Measurements from ENCODE around the gene SDR9C7.
"Not testable (repeated sequence)": the region's sequence is repeated elsewhere in the genome, so short reads cannot be mapped to it uniquely, and the experiment has no call there.

SDR9C7 gene

GRCh38 chr12:56933826-56934625 lies at the start of gene SDR9C7:
TSS of gene SDR9C7 (minus strand) at chr12:56934408. CDS start at chr12:56934261, 147 bp downstream.
- DNase-seq = no peak

GRCh38 chr12:56983386-56983785 lies 49.2 kb upstream of the SDR9C7 start:
- no peak for DNase-seq

- DNase-seq = not testable (repeated sequence)
These were observed 48.5 kb upstream of the SDR9C7 start for GRCh38 chr12:56982578-56983236.

- no peak for DNase-seq
These were observed 46.8 kb upstream of the SDR9C7 start for GRCh38 chr12:56980941-56981530.

DNA sequence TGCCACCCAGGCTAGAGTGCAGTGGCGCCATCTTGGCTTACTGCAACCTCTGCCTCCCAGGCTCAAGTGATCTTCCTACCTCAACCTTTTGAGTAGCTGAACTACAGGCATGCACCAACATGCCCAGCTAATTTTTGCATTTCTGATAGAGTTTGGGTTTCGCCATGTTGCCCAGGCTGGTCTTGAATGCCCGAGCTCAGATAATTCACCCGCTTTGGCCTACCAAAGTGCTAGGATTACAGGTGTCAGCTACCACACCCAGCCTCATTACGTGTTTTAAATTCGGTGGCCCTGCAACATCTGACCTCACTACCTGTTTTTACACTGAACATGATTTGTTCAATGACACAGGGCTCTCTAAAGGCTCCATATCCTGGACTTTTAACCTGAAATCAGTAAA lies 46.1 kb upstream of the SDR9C7 start:
- no peak for DNase-seq

DNA sequence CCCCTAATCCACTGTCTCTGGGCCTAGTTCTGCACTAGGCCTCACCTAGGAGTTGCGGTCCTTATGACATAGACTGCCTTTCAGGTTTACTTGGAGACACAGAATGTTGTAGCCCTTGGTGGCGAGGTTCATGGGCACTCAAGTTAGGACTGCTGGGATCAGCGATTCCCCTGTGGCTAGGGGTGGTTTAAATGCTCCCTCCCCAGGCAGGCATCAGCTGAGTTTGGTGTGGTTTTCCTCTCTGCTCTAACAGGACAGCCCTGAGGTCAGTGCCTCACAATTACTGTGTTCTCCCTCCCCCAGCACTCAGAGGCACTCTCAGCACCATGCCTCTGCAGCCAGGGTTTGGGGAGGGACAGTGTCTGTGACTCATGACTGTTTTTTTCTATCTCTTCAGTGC lies 45.4 kb upstream of the SDR9C7 start:
- DNase-seq = no peak

- no peak for DNase-seq
These were observed 44.4 kb upstream of the SDR9C7 start for GRCh38 chr12:56978397-56979138.

DNA sequence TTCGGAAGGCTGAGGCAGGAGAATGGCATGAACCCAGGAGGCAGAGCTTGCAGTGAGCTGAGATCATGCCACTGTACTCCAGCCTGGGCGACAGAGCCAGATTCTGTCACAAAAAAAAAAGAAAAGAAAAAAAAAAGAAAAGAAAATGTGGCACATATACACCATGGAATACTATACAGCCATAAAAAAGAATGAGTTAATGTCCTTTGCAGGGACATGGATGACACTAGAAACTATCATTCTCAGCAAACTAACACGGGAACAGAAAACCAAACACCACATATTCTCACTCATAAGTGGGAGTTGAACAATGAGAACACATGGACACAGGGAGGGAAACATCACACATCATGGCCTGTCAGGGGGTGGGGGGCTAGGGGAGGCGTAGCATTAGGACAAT lies 43.2 kb upstream of the SDR9C7 start:
- DNase-seq = not testable (repeated sequence)

- DNase-seq = not testable (repeated sequence)
These were observed 40.0 kb upstream of the SDR9C7 start for GRCh38 chr12:56974224-56974623.

GRCh38 chr12:56968910-56969309 lies 34.7 kb upstream of the SDR9C7 start:
- DNase-seq = not testable (repeated sequence)

- DNase-seq = not testable (repeated sequence)
These were observed 31.9 kb upstream of the SDR9C7 start for GRCh38 chr12:56965997-56966642.

DNA sequence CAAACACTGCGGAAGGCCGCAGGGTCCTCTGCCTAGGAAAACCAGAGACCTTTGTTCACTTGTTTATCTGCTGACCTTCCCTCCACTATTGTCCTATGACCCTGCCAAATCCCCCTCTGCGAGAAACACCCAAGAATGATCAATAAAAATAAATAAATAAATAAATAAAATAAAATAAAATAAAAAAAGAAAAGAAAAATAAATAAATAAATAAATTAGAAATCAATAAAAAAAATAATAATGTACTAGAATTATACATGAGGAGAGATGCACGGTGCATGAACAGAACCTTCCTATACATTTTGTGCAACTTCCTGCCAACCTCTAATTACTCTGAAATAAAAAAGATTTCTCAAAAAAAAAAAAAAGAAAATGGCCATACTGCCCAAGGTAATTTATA lies 30.9 kb upstream of the SDR9C7 start:
- DNase-seq = not testable (repeated sequence)

GRCh38 chr12:56963557-56963956 lies 29.3 kb upstream of the SDR9C7 start:
- DNase-seq = not testable (repeated sequence)

DNA sequence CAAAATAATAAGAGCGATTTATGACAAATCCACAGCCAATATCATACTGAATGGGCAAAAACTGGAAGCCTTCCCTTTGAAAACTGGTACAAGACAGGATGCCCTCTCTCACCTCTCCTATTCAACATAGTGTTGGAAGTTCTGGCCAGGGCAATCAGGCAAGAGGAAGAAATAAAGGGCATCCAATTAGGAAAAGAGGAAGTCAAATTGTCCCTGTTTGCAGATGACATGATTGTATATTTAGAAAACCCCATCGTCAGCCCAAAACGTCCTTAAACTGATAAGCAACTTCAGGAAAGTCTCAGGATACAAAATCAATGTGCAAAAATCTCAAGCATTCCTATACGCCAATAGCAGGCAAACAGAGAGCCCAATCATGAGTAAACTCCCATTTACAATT lies 28.0 kb upstream of the SDR9C7 start:
- not testable (repeated sequence) for DNase-seq

- DNase-seq = no peak
These were observed 24.2 kb upstream of the SDR9C7 start for GRCh38 chr12:56958422-56958821.

DNA sequence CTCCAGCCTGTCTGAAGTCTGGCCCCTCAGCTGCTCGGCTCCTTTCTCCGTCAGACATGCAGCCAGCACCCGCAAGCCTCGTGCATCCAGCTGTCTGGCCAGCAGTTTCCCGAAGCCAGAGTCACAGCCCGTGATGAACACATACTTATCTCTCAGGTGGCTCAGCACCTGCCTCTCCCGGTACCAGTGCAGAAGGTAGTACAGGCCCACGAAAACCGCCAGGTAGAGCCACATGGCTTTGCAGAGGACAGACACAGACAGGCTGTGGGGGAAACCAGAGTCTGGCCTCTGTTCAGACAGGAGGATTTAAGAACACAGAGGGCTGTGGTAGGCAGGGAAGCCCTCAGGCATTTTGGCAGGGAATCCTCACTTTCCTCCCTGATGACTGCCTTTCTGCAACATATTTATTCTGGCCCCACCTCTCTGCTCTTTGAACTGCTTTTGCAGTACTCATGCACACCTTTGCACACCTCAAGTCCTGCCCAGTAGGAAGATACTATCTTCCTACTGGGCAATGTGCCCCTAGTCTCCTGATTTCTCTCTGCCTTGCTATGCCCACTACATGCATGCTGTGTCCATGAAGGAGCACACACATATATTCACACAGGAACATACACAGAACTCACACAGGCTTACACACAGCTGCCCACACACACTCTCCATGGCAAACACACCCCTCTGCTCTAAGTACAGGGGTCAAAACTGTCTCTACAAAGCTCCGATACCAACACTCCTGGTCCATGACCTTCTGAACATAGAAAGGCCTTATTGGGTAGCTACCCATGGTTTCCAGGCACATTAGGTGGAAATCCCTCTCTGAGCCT lies 23.2 kb upstream of the SDR9C7 start, which contains the start of gene RDH16:
RDH16 (minus strand) TSS at position 380 of the 824 bp plus-strand sequence; CDS start at position 234, 146 bp downstream.
- DNase-seq = no peak

- no peak for DNase-seq
These were observed 21.5 kb upstream of the SDR9C7 start for GRCh38 chr12:56955631-56956256.

- DNase-seq = no peak
These were observed 20.7 kb upstream of the SDR9C7 start for GRCh38 chr12:56954958-56955355.

DNA sequence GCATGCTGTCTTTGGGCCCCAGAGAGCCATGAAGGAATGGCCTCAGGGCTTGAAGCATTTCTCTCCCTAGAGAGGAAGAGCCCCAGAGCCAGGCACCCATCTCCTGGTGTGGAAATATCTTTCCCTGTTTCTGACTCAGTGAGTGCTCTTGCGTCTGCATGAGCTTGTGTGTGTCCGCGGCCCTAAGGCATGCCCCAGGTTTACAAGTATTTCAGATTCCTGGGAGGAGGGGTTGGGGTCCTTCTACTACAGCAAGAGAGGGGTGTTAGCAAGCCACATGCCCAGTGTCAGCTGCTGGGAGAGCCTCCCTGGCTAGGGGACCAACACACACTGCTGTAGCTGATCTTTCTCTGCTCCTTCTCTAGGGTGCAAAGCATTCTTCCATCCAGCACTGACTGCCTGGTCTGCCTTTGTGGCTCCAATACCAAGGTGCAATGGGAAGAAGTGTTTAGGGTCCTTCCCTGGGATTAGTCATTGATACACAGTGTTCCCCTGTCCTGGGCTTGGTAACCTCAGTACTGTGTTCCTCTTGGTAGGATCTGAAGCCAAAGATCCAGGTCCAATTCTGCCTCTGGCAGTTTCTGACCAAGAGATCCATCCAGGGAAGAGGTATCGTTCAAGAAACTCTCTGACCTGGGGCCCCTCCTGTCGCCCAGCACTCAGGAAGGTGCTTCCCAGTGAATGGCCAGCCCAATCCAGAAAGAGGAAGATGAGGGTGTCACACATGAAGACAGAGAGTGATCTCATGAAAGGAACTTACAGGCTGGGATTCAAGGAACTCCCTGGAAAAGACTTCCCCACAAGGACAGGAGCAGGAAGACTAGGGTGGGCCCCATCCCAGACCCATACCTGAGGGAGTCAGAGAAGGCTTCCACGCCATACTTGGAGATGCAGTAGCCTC lies 20.1 kb upstream of the SDR9C7 start:
- no peak for DNase-seq

- no peak for DNase-seq
These were observed 19.1 kb upstream of the SDR9C7 start for GRCh38 chr12:56953314-56953713.
